Measurements from ENCODE around the gene MYO19.

GRCh38 chr17:36514856-36515255 lies 19.8 kb downstream of the MYO19 start:
- TF ChIP-seq CTCF (conservative IDR thresholded peaks at IDR 0.05; ENCODE audit: low read length), result no peak
- no peak for TF ChIP-seq EZH2phosphoT487 (IDR thresholded peaks at IDR 0.05; ENCODE audit: borderline replicate concordance)
